GM21526 (cell line): ENCODE data around the gene OPTC.

Experiments used
- ATAC-seq: cut with Tn5 transposase; IDR thresholded peaks from one replicate; pipeline ENCODE4 v1.9.1; 2021; ENCODE audit warnings: moderate library complexity; ENCODE audit not compliant: unreplicated experiment, low FRiP score

The OPTC gene

DNA sequence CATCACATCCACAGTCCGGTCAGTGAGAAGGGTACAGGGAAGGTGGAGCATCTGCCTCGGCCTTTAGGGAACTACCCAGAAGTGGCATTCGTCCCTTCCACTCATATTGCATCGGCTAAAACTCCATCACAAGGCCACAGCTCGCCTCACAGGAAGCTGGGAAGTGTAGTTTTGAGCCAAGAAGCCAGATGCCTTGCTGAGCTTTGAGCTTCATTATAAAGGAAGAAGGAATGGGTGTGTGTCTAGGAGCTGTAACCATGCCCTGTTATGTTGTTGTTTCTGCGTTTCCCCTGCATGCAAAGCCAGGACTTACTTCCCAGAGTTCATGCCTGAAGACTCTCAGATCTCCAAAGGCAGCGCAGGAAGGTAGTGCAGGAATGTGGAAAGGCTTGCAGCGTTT is 61.1 kb downstream of the OPTC start:
- no peak for ATAC-seq

DNA sequence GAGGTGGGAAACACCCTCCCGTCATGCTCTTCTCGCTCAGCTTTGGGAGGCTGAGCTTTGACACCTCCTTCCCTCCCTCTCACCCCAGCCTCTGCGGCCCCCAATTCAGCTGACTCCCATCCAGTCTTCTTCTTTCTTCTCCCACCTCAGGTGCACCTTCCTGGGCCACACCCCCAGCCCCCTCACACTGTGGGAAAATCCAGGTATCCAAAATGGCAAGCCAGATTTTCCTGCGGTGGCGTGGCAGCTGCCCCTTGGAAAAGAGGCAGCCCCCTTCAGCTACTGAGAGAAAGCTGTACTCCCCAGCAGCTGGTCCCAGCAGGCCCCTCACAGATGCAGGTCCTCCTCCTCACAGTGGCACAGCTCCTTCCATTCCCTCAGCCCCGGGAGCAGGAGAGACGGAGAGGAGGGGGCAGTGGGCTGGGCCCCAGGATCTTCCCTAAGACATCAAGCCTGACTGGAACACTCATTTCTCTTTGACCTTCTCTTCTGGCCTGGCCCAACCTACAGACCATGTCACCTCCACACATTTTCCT is 61.6 kb downstream of the OPTC start:
- ATAC-seq: no peak

DNA sequence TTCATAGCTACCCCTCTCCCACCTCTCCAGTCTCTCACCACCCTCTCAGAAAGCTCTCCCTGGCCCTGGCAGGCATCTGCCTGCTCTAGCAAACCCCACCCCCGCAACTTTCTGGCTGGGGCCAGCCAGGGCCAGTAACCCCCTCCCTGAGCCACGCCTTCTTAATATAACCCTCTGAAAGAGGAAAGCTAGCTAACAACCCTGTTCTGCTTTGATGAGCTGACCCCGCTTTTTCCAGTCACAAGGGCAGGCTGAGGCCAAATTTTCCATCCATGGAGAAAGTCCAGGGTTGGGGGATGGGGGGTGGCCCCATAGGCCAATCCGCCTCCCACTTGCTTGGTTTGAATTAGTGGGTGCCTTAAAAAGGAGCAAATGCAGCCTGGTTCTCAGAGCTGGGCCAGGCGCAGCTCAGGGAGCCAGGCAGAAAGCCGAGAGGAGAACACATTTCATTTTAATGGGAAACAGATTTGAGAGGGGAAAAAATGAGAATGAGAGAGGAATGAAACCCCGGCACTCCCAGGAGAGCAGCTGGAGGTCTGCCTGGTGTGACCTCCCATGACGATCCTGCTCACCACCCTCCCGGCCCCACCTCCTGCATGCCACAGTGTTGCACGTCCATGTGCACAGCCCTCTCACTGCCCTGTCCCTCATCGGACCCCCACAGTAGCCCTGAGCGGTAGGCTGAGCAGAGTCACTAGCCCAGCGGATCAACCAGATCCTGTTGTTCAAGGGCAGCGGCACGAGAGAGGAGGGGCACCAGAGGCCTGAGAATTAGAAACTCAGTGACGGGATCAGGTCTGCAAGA is 62.3 kb downstream of the OPTC start:
- no peak for ATAC-seq

DNA sequence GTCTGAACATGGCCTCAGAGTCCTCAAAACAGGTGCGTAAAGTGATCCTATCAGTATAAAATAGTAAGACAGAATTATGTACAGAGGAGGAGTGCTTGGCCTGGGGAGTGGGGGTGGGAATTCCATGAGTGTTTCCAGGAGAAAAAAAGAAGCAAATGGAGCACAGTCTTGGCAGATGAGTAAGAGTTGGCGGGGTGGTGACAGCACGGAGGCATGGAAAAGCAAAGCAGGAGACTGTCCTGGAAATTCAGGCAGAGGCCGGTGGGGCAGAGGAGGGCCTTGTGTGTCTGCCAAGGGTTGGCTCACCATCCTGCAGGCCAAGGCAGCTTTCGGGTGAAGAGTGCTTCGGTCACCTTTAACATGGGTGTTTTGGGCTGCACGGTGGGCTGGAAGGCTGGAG is 63.4 kb downstream of the OPTC start:
- ATAC-seq: no peak

DNA sequence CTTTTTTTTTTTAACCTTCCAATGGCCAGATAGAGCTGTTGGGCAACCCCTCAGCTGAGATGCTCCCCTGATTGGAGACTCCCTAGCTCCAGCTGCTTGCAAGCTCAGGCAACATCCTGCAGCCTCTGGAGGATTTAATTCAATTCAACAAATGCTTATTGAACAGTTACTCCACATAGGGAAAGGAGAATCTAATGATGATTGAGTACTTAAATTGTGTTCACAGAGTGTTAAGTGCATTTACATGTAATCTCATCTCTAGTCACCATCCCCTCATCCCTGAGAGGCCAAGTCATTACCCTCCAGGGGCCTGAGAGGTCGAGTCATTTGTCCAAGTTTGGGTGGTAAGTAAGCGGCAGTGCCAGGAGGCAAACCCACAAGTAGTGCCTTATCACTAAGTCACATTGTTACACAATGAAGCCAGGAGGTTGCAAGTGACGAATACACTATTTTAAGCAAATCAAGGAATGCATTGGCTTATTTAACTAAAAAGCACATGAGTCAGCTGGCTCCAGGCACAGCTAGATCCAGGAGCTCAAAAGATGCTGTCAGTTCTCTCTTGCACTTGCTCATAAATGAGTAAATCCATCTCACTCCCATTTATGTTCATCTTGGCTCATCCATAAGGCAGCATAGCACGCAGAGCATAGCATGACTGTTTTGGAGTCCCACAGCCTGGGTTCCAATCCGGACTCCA is 64.3 kb downstream of the OPTC start:
- no peak for ATAC-seq
